Left ventricle myocardium superior (tissue), 1 donor: ENCODE measurements around the gene THEM5. TPM values are rescaled to one million over a fixed set of nuclear protein-coding genes. Genes with fewer than 3 reads are reported as not detected.
"Not testable (repeated sequence)": the region's sequence is repeated elsewhere in the genome, so short reads cannot be mapped to it uniquely, and the experiment has no call there.

Experiments used
- ATAC-seq: fragments of 200-7000 bp; cut with Tn5 transposase; one replicate; pipeline ENCODE4 v1.9.1; 2020; ENCODE audit warnings: mild to moderate bottlenecking, moderate library complexity
- DNase-seq: peaks from one replicate; pipeline ENCODE4 v3.0.0-alpha.2; 2020
- intact Hi-C: fragments of 100-400 bp; cut with micrococcal nuclease; formaldehyde crosslinking; loops from one replicate; pipeline ENCODE4 v1.11.0; 2022
- long read RNA-seq: library from polyadenylated mRNA; unstranded; transcript quantifications from one replicate; pipeline ENCODE4 v2.0.0, GENCODE V29; 2021
- total RNA-seq: library from RNA; stranded (reverse); fragmentation: NEBNext Ultra II Directional; extraction: Animal tissue kit (Norgen Biotek cat#: 25700); gene quantifications from one replicate; pipeline ENCODE4 v1.2.1, GENCODE V29; 2021
- donor health status: DM: no; HTN: yes; CAD: no; lungs with severe emphysema.

Gene THEM5
- total RNA-seq = not detected
- long read RNA-seq = 0 reads

GRCh38 chr1:151853411-151853943 lies at the start of gene THEM5:
Gene THEM5, minus strand, starts transcription at chr1:151853712. Its CDS starts 147 bp downstream, at chr1:151853565.
- intact Hi-C loops = no loop called here
- DNase-seq = no peak
- no peak for ATAC-seq

GRCh38 chr1:151902858-151903257 lies 49.3 kb upstream of the THEM5 start:
- ATAC-seq = no peak
- intact Hi-C loops = no loop called here
- DNase-seq = no peak

- ATAC-seq = not testable (repeated sequence)
Measured at GRCh38 chr1:151900804-151901203, 47.3 kb upstream of the THEM5 start.

GRCh38 chr1:151898519-151898991 lies 45.0 kb upstream of the THEM5 start:
- intact Hi-C loops = no loop called here
- DNase-seq (peak; percentile 38), ATAC-seq (no peak)

More at GRCh38 chr1:151900804-151901203, 47.3 kb upstream of the THEM5 start:
- DNase-seq, intact Hi-C loops: not testable (repeated sequence)

- DNase-seq = no peak
- intact Hi-C loops = no loop called here
- no peak for ATAC-seq
Measured at GRCh38 chr1:151897991-151898431, 44.5 kb upstream of the THEM5 start.

GRCh38 chr1:151893176-151893924 lies 39.8 kb upstream of the THEM5 start:
- no peak for ATAC-seq
- intact Hi-C loops = no loop called here
- DNase-seq = no peak

- no peak for ATAC-seq
- no peak for DNase-seq
- intact Hi-C loops = no loop called here
Measured at GRCh38 chr1:151892190-151892589, 38.7 kb upstream of the THEM5 start.

- intact Hi-C loops = no loop called here
- no peak for DNase-seq
- no peak for ATAC-seq
Measured at GRCh38 chr1:151891512-151891911, 38.0 kb upstream of the THEM5 start.

- no peak for ATAC-seq
- intact Hi-C loops = no loop called here
- no peak for DNase-seq
Measured at GRCh38 chr1:151888972-151889570, 35.6 kb upstream of the THEM5 start.

GRCh38 chr1:151887028-151887427 lies 33.5 kb upstream of the THEM5 start:
- no peak for ATAC-seq
- intact Hi-C loops = no loop called here

GRCh38 chr1:151885479-151885878 lies 32.0 kb upstream of the THEM5 start:
- DNase-seq (no peak), ATAC-seq (no peak)
- intact Hi-C loops = no loop called here

More at GRCh38 chr1:151887028-151887427, 33.5 kb upstream of the THEM5 start:
- DNase-seq = no peak

- DNase-seq, intact Hi-C loops, ATAC-seq: not testable (repeated sequence)
Measured at GRCh38 chr1:151884879-151885278, 31.4 kb upstream of the THEM5 start.

- intact Hi-C loops, ATAC-seq, DNase-seq: not testable (repeated sequence)
Measured at GRCh38 chr1:151884445-151884844, 30.9 kb upstream of the THEM5 start.

- DNase-seq, intact Hi-C loops, ATAC-seq: not testable (repeated sequence)
Measured at GRCh38 chr1:151883898-151884297, 30.4 kb upstream of the THEM5 start.

- intact Hi-C loops, DNase-seq, ATAC-seq: not testable (repeated sequence)
Measured at GRCh38 chr1:151882918-151883317, 29.4 kb upstream of the THEM5 start.

GRCh38 chr1:151882466-151882865 lies 29.0 kb upstream of the THEM5 start:
- intact Hi-C loops = no loop called here
- ATAC-seq = no peak
- DNase-seq = no peak

- DNase-seq = no peak
- no peak for ATAC-seq
- intact Hi-C loops = no loop called here
Measured at GRCh38 chr1:151881479-151881878, 28.0 kb upstream of the THEM5 start.

- DNase-seq = no peak
- intact Hi-C loops = no loop called here
- no peak for ATAC-seq
Measured at GRCh38 chr1:151875419-151876097, 22.0 kb upstream of the THEM5 start.

- intact Hi-C loops, DNase-seq, ATAC-seq: not testable (repeated sequence)
Measured at GRCh38 chr1:151872776-151873175, 19.3 kb upstream of the THEM5 start.
